GM12878 (cell line): Measurements from ENCODE around the gene PLEKHA5. TPM values are rescaled to one million over a fixed set of nuclear protein-coding genes. Genes with fewer than 3 reads are reported as not detected.

Source experiments
- ATAC-seq: fragments of 200-7000 bp; cut with Tn5 transposase; 3 replicates; pipeline ENCODE4 v1.9.1; 2020; ENCODE audit warnings: mild to moderate bottlenecking, moderate library complexity
- BruUV-seq: library from RNA; stranded (reverse); fragments of 400-500 nt; replicated peaks from 2 replicates; lab custom pipeline; 2021; lab: Mats Ljungman, UMichigan
- CTCF ChIA-PET: fragments of 300-600 bp; sonication (Branson Sonifier 250); formaldehyde crosslinking; extraction: SDS; loops from one replicate; lab custom pipeline; 2021; ENCODE audit warnings: inconsistent platforms; lab: Yijun Ruan, JAX
- POLR2A ChIA-PET: fragments of 350-600 bp; formaldehyde crosslinking; extraction: SDS; loops from one replicate; lab custom pipeline; 2021; ENCODE audit warnings: inconsistent platforms; lab: Charles Lee
- RAD21 ChIA-PET: fragments of 300-600 bp; sonication (Branson Sonifier 250); formaldehyde crosslinking; loops from one replicate; lab custom pipeline; 2023; ENCODE audit warnings: antibody characterized with exemption; ENCODE audit not compliant: unreplicated experiment; lab: Charles Lee
- SMC1A ChIA-PET: fragments of 300-600 bp; sonication (Branson Sonifier 250); formaldehyde crosslinking; loops from one replicate; lab custom pipeline; 2023; ENCODE audit not compliant: unreplicated experiment, uncharacterized antibody; lab: Charles Lee
- DNase-seq: peaks from one replicate; pipeline ENCODE4 v3.0.0-alpha.2; 2011; ENCODE audit warnings: low read depth, low spot score
- FAIRE-seq: peaks from 3 replicates; lab custom pipeline; 2011; peaks lifted over from hg19 to GRCh38; lab: Jason Lieb, UNC
- H2AFZ ChIP-seq: 2 replicates; pipeline ENCODE4 v1.6.0; 2011; ENCODE audit warnings: low read depth, low read length, control low read depth; ENCODE audit not compliant: control insufficient read depth
- H3K27ac ChIP-seq: 2 replicates; pipeline ENCODE4 v1.5.1; 2011; ENCODE audit warnings: control low read depth; ENCODE audit not compliant: control insufficient read depth, insufficient read depth
- H3K27me3 ChIP-seq, 2 experiments: replicated peaks in 1 of 2; 2 replicates each; pipeline versions ENCODE4 v1.6.0 to v1.6.1; 2011; ENCODE audit warnings: low read length in 1 of 2; ENCODE audit not compliant: control insufficient read depth in 2 of 2, insufficient read depth in 2 of 2
- H3K36me3 ChIP-seq, 2 experiments: 2 replicates each; pipeline ENCODE4 v1.5.1; 2011; ENCODE audit warnings: low read length in 1 of 2; ENCODE audit not compliant: control insufficient read depth in 2 of 2, insufficient read depth in 2 of 2
- H3K4me1 ChIP-seq: 2 replicates; pipeline ENCODE4 v1.6.1; 2011; ENCODE audit warnings: mild to moderate bottlenecking, low read length, moderate library complexity, mixed read lengths; ENCODE audit not compliant: control insufficient read depth, insufficient read depth
- H3K4me2 ChIP-seq: 2 replicates; pipeline ENCODE4 v1.6.0; 2011; ENCODE audit warnings: control low read depth; ENCODE audit not compliant: control insufficient read depth, insufficient read depth
- H3K4me3 ChIP-seq: fragments of 200-600 bp; sonication (generic); 2 replicates; pipeline ENCODE4 v1.5.1; 2016
- H3K79me2 ChIP-seq: 2 replicates; pipeline ENCODE4 v1.6.0; 2011; ENCODE audit warnings: low read length; ENCODE audit not compliant: control insufficient read depth, insufficient read depth
- H3K9ac ChIP-seq: 2 replicates; pipeline ENCODE4 v1.8.0; 2011; ENCODE audit warnings: low read length, control low read depth, mixed read lengths; ENCODE audit not compliant: control insufficient read depth, insufficient read depth
- H3K9me3 ChIP-seq: replicated peaks from 3 replicates; pipeline ENCODE4 v1.5.1; 2011; ENCODE audit warnings: mild to moderate bottlenecking, low read length; ENCODE audit not compliant: control insufficient read depth, insufficient read depth
- H4K20me1 ChIP-seq: 2 replicates; pipeline ENCODE4 v1.6.0; 2011; ENCODE audit not compliant: control insufficient read depth, insufficient read depth
- BCLAF1 ChIP-seq: fragments of 450-650 bp; IDR thresholded peaks from 2 replicates; pipeline ENCODE4 v1.6.1; 2017; ENCODE audit warnings: antibody characterized with exemption, mild to moderate bottlenecking, moderate library complexity
- CTCF ChIP-seq, 3 experiments: IDR thresholded peaks in 2 of 3; conservative IDR thresholded peaks in 1 of 3; 2 replicates each; pipeline ENCODE4 v1.5.1; 2011; ENCODE audit warnings: low read depth in 3 of 3, low read length in 3 of 3, mild to moderate bottlenecking in 3 of 3, control low read depth in 2 of 3, moderate library complexity in 2 of 3, inconsistent platforms in 1 of 3, mixed read lengths in 1 of 3; ENCODE audit not compliant: control insufficient read depth in 2 of 3, insufficient read depth in 1 of 3; ENCODE audit errors: extremely low read depth in 1 of 3
- CUX1 ChIP-seq: IDR thresholded peaks from 2 replicates; pipeline ENCODE4 v1.6.1; 2012; ENCODE audit warnings: improper control_type of control experiment, low read depth, low read length; ENCODE audit not compliant: insufficient replicate concordance
- EED ChIP-seq: sonication (generic); IDR thresholded peaks from 2 replicates; pipeline ENCODE4 v1.6.1; 2016; ENCODE audit warnings: antibody characterized with exemption, low read depth
- NFYB ChIP-seq: IDR thresholded peaks from 2 replicates; pipeline ENCODE4 v1.6.1; 2011; ENCODE audit warnings: low read depth, mild to moderate bottlenecking, low read length, improper control_type of control experiment, moderate library complexity; ENCODE audit not compliant: insufficient read depth
- PAX5 ChIP-seq: IDR thresholded peaks from 2 replicates; pipeline ENCODE4 v1.6.1; 2011; ENCODE audit warnings: low read depth, low read length, borderline replicate concordance
- PBX3 ChIP-seq: IDR thresholded peaks from 2 replicates; pipeline ENCODE4 v1.6.1; 2011; ENCODE audit warnings: mild to moderate bottlenecking, low read depth, low read length, moderate library complexity; ENCODE audit not compliant: insufficient replicate concordance
- POLR2AphosphoS5 ChIP-seq: IDR thresholded peaks from 2 replicates; pipeline ENCODE4 v1.6.1; 2011; ENCODE audit warnings: mild to moderate bottlenecking, low read length, inconsistent platforms
- RB1 ChIP-seq: fragments of 450-650 bp; formaldehyde crosslinking; IDR thresholded peaks from 2 replicates; pipeline ENCODE4 v1.6.1; 2017; ENCODE audit warnings: mild to moderate bottlenecking, borderline replicate concordance
- RUNX3 ChIP-seq: IDR thresholded peaks from 2 replicates; pipeline ENCODE4 v1.6.1; 2012; ENCODE audit warnings: low read length, inconsistent platforms
- SP1 ChIP-seq: IDR thresholded peaks from one replicate; pipeline ENCODE4 v1.6.1; 2011; ENCODE audit warnings: low read depth, low read length
- WGBS: methylation state at CpG from one replicate; pipeline ENCODE4 v1.1.6; 2016; ENCODE audit warnings: low lambda C conversion rate; ENCODE audit not compliant: insufficient replicate concordance, insufficient coverage; ENCODE audit errors: missing lambda C conversion rate; 5-methylcytosine and 5-hydroxymethylcytosine counted together
- in situ Hi-C: fragments of 300-500 bp; cut with MboI; formaldehyde crosslinking; loops from 9 replicates; pipeline ENCODE4 v1.14.3; 2018; ENCODE audit warnings: mixed read lengths
- intact Hi-C: fragments of 100-400 bp; cut with micrococcal nuclease; formaldehyde crosslinking; loops from one replicate; pipeline ENCODE4 v1.14.2; 2022; ENCODE audit not compliant: unreplicated experiment
- polyA plus RNA-seq, 11 experiments: library from polyadenylated mRNA; depleted of rRNA in 4 of 11; unstranded in 6 of 11; stranded (reverse) in 5 of 11; fragments of >200 nt; fragmentation: Nextera tagmentation in 4 of 11; fragmentation: Illumina TruSeq in 1 of 11; extraction: Ambion mirVana in 4 of 11; extraction: Trizol in 1 of 11; gene quantifications; 1 replicate in 1 of 11; 2 replicates in 10 of 11; pipeline versions ENCODE4 v1.2.1 to v1.2.3, GENCODE V29; 2011 to 2016; ENCODE audit warnings: inconsistent platforms in 2 of 11, missing spikeins in 2 of 11, low read depth in 1 of 11
- total RNA-seq, 4 experiments: library from RNA; depleted of rRNA in 3 of 4; stranded (reverse); fragments of >200 nt in 3 of 4; fragmentation: Illumina TruSeq in 1 of 4; extraction: Trizol in 1 of 4; gene quantifications; 2 replicates each; pipeline versions ENCODE4 v1.2.1 to v1.2.3, GENCODE V29; 2013 to 2021

Gene PLEKHA5
- total and polyA plus RNA-seq, 10 of the 15 experiments (the other 5 are each of a cell fraction or from before 2014, with no cell fraction given), result 0.09 to 0.33 (median 0.18) TPM; not detected in 3

- TF ChIP-seq BCLAF1, result no peak
- no peak for TF ChIP-seq PBX3
- TF ChIP-seq RUNX3, result no peak
- no peak for TF ChIP-seq SP1
- no peak for TF ChIP-seq NFYB
- TF ChIP-seq POLR2AphosphoS5, result no peak
These were observed 80.1 kb downstream of the PLEKHA5 start (continued) for GRCh38 chr12:19209661-19210060.

- ATAC-seq, result no peak
- WGBS, result 22% methylated on average over 4 of the region's 4 CpGs
- Histone ChIP-seq H4K20me1 (no peaks in the 10 kb centered on the region), H3K4me2 (no peak overlapping the region), H2AFZ (no peak overlapping the region), H3K27me3 (no peaks in the 10 kb centered on the region), H3K36me3 (no peaks in the 10 kb centered on the region), H3K4me3 (no peak overlapping the region), H3K27ac (no peak overlapping the region), H3K9ac (no peak overlapping the region), H3K4me1 (no peaks in the 10 kb centered on the region), H3K9me3 (no peaks in the 10 kb centered on the region), H3K79me2 (no peaks in the 10 kb centered on the region)
- RAD21 ChIA-PET, result no interaction called here
- in situ Hi-C loops (no loop called here), intact Hi-C loops (no loop called here)
- no TSS peak for BruUV-seq
- DNase-seq, result no peak
- CTCF ChIA-PET, result no interaction called here
- SMC1A ChIA-PET, result interaction anchor here (1.6 kb wide), 1 partner anchor 13 kb away, joined by 4 read pairs; no protein-coding TSS in a partner anchor
- POLR2A ChIA-PET, result no interaction called here
- FAIRE-seq, result no peak
- no peak for TF ChIP-seq CUX1
- TF ChIP-seq RB1, result no peak
- TF ChIP-seq PAX5, result no peak
- TF ChIP-seq EED, result no peak
- no peak for TF ChIP-seq CTCF (IDR thresholded peaks at IDR 0.05 in 2 of 3, conservative IDR thresholded peaks at IDR 0.05 in 1 of 3; ENCODE audit: control insufficient read depth in 2 of 3, extremely low read depth in 1 of 3, insufficient read depth in 1 of 3, low read depth in 3 of 3, low read length in 3 of 3)
These were observed 82.3 kb downstream of the PLEKHA5 start for GRCh38 chr12:19211802-19212201.
